ENCODE results near the gene ALS2.

The ALS2 gene

GRCh38 chr2:201794294-201794693 is 13.6 kb upstream of the ALS2 start:
- H3K36me3 ChIP-seq (ENCODE audit: control insufficient read depth in 1 of 2, insufficient read depth in 2 of 2, low read length in 2 of 2) = no peaks in the 10 kb centered on the region
- no peaks in the 10 kb centered on the region for H3K9me3 ChIP-seq (ENCODE audit: control insufficient read depth in 1 of 2, low read length in 2 of 2)
- H3K9ac ChIP-seq (ENCODE audit: low read depth in 1 of 2, low read length in 2 of 2) = no peak overlapping the region
- H3K4me1 ChIP-seq (ENCODE audit: control insufficient read depth in 1 of 2, insufficient read depth in 2 of 2, low read length in 2 of 2) = no peaks in the 10 kb centered on the region
- no peak overlapping the region for H3K4me3 ChIP-seq (ENCODE audit: low read depth in 1 of 2, low read length in 2 of 2)
- no peak overlapping the region for H3K27ac ChIP-seq (ENCODE audit: low read depth, low read length)
- H3K27me3 ChIP-seq (ENCODE audit: control insufficient read depth in 1 of 2, insufficient read depth in 2 of 2, low read length in 2 of 2) = no peaks in the 10 kb centered on the region

GRCh38 chr2:201793631-201794030 is 12.9 kb upstream of the ALS2 start:
- no peaks in the 10 kb centered on the region for H3K9me3 ChIP-seq (ENCODE audit: control insufficient read depth in 1 of 2, low read length in 2 of 2)
- no peak overlapping the region for H3K9ac ChIP-seq (ENCODE audit: low read depth in 1 of 2, low read length in 2 of 2)
- H3K36me3 ChIP-seq (ENCODE audit: control insufficient read depth in 1 of 2, insufficient read depth in 2 of 2, low read length in 2 of 2) = no peaks in the 10 kb centered on the region
- no peak overlapping the region for H3K27ac ChIP-seq (ENCODE audit: low read depth, low read length)
- no peaks in the 10 kb centered on the region for H3K4me1 ChIP-seq (ENCODE audit: control insufficient read depth in 1 of 2, insufficient read depth in 2 of 2, low read length in 2 of 2)
- H3K27me3 ChIP-seq (ENCODE audit: control insufficient read depth in 1 of 2, insufficient read depth in 2 of 2, low read length in 2 of 2) = no peaks in the 10 kb centered on the region
- no peak overlapping the region for H3K4me3 ChIP-seq (ENCODE audit: low read depth in 1 of 2, low read length in 2 of 2)

- Histone ChIP-seq H3K4me1 (ENCODE audit: control insufficient read depth in 1 of 2, insufficient read depth in 2 of 2, low read length in 2 of 2) (no peaks in the 10 kb centered on the region), H3K36me3 (ENCODE audit: control insufficient read depth in 1 of 2, insufficient read depth in 2 of 2, low read length in 2 of 2) (no peaks in the 10 kb centered on the region), H3K4me3 (ENCODE audit: low read depth in 1 of 2, low read length in 2 of 2) (no peak overlapping the region), H3K27me3 (ENCODE audit: control insufficient read depth in 1 of 2, insufficient read depth in 2 of 2, low read length in 2 of 2) (no peaks in the 10 kb centered on the region), H3K9ac (ENCODE audit: low read depth in 1 of 2, low read length in 2 of 2) (no peak overlapping the region), H3K27ac (ENCODE audit: low read depth, low read length) (no peak overlapping the region), H3K9me3 (ENCODE audit: control insufficient read depth in 1 of 2, low read length in 2 of 2) (no peaks in the 10 kb centered on the region)
Observed at GRCh38 chr2:201790989-201791388, 10.3 kb upstream of the ALS2 start.

GRCh38 chr2:201790291-201790690 is 9.6 kb upstream of the ALS2 start:
- H3K27ac ChIP-seq (ENCODE audit: low read depth, low read length) = no peak overlapping the region
- no peaks in the 10 kb centered on the region for H3K4me1 ChIP-seq (ENCODE audit: control insufficient read depth in 1 of 2, insufficient read depth in 2 of 2, low read length in 2 of 2)
- no peaks in the 10 kb centered on the region for H3K27me3 ChIP-seq (ENCODE audit: control insufficient read depth in 1 of 2, insufficient read depth in 2 of 2, low read length in 2 of 2)
- H3K4me3 ChIP-seq (ENCODE audit: low read depth in 1 of 2, low read length in 2 of 2) = no peak overlapping the region
- H3K9ac ChIP-seq (ENCODE audit: low read depth in 1 of 2, low read length in 2 of 2) = no peak overlapping the region
- H3K36me3 ChIP-seq (ENCODE audit: control insufficient read depth in 1 of 2, insufficient read depth in 2 of 2, low read length in 2 of 2) = no peaks in the 10 kb centered on the region
- no peaks in the 10 kb centered on the region for H3K9me3 ChIP-seq (ENCODE audit: control insufficient read depth in 1 of 2, low read length in 2 of 2)

GRCh38 chr2:201789395-201789794 is 8.7 kb upstream of the ALS2 start:
- H3K36me3 ChIP-seq (ENCODE audit: control insufficient read depth in 1 of 2, insufficient read depth in 2 of 2, low read length in 2 of 2) = no peaks in the 10 kb centered on the region
- H3K27me3 ChIP-seq (ENCODE audit: control insufficient read depth in 1 of 2, insufficient read depth in 2 of 2, low read length in 2 of 2) = no peaks in the 10 kb centered on the region
- H3K4me3 ChIP-seq (ENCODE audit: low read depth in 1 of 2, low read length in 2 of 2) = no peak overlapping the region
- H3K9me3 ChIP-seq (ENCODE audit: control insufficient read depth in 1 of 2, low read length in 2 of 2) = no peaks in the 10 kb centered on the region
- no peak overlapping the region for H3K27ac ChIP-seq (ENCODE audit: low read depth, low read length)
- H3K4me1 ChIP-seq (ENCODE audit: control insufficient read depth in 1 of 2, insufficient read depth in 2 of 2, low read length in 2 of 2) = no peaks in the 10 kb centered on the region
- H3K9ac ChIP-seq (ENCODE audit: low read depth in 1 of 2, low read length in 2 of 2) = no peak overlapping the region

GRCh38 chr2:201788371-201788770 is 7.6 kb upstream of the ALS2 start:
- Histone ChIP-seq H3K4me3 (ENCODE audit: low read depth in 1 of 2, low read length in 2 of 2) (no peak overlapping the region), H3K27ac (ENCODE audit: low read depth, low read length) (no peak overlapping the region), H3K9ac (ENCODE audit: low read depth in 1 of 2, low read length in 2 of 2) (no peak overlapping the region), H3K4me1 (ENCODE audit: control insufficient read depth in 1 of 2, insufficient read depth in 2 of 2, low read length in 2 of 2) (no peaks in the 10 kb centered on the region), H3K27me3 (ENCODE audit: control insufficient read depth in 1 of 2, insufficient read depth in 2 of 2, low read length in 2 of 2) (no peaks in the 10 kb centered on the region), H3K9me3 (ENCODE audit: control insufficient read depth in 1 of 2, low read length in 2 of 2) (no peaks in the 10 kb centered on the region), H3K36me3 (ENCODE audit: control insufficient read depth in 1 of 2, insufficient read depth in 2 of 2, low read length in 2 of 2) (no peaks in the 10 kb centered on the region)

GRCh38 chr2:201786471-201786870 is 5.7 kb upstream of the ALS2 start:
- no peaks in the 10 kb centered on the region for H3K9me3 ChIP-seq (ENCODE audit: control insufficient read depth in 1 of 2, low read length in 2 of 2)
- no peaks in the 10 kb centered on the region for H3K27me3 ChIP-seq (ENCODE audit: control insufficient read depth in 1 of 2, insufficient read depth in 2 of 2, low read length in 2 of 2)
- H3K27ac ChIP-seq (ENCODE audit: low read depth, low read length) = no peak overlapping the region
- H3K4me1 ChIP-seq (ENCODE audit: control insufficient read depth in 1 of 2, insufficient read depth in 2 of 2, low read length in 2 of 2) = peaks cover 5 to 6% of the 10 kb centered on the region in 2 donors
- H3K9ac ChIP-seq (ENCODE audit: low read depth in 1 of 2, low read length in 2 of 2) = no peak overlapping the region
- H3K4me3 ChIP-seq (ENCODE audit: low read depth in 1 of 2, low read length in 2 of 2) = no peak overlapping the region
- no peaks in the 10 kb centered on the region for H3K36me3 ChIP-seq (ENCODE audit: control insufficient read depth in 1 of 2, insufficient read depth in 2 of 2, low read length in 2 of 2)

GRCh38 chr2:201785135-201785534 is 4.4 kb upstream of the ALS2 start:
- no peaks in the 10 kb centered on the region for H3K9me3 ChIP-seq (ENCODE audit: control insufficient read depth in 1 of 2, low read length in 2 of 2)
- H3K9ac ChIP-seq (ENCODE audit: low read depth in 1 of 2, low read length in 2 of 2) = no peak overlapping the region

GRCh38 chr2:201784563-201784962 is 3.8 kb upstream of the ALS2 start:
- Histone ChIP-seq H3K27me3 (ENCODE audit: control insufficient read depth in 1 of 2, insufficient read depth in 2 of 2, low read length in 2 of 2) (no peaks in the 10 kb centered on the region), H3K9ac (ENCODE audit: low read depth in 1 of 2, low read length in 2 of 2) (no peak overlapping the region), H3K4me1 (ENCODE audit: control insufficient read depth in 1 of 2, insufficient read depth in 2 of 2, low read length in 2 of 2) (peaks cover 13 to 14% of the 10 kb centered on the region in 2 donors), H3K9me3 (ENCODE audit: control insufficient read depth in 1 of 2, low read length in 2 of 2) (no peaks in the 10 kb centered on the region), H3K27ac (ENCODE audit: low read depth, low read length) (no peak overlapping the region), H3K36me3 (ENCODE audit: control insufficient read depth in 1 of 2, insufficient read depth in 2 of 2, low read length in 2 of 2) (no peaks in the 10 kb centered on the region), H3K4me3 (ENCODE audit: low read depth in 1 of 2, low read length in 2 of 2) (no peak overlapping the region)

More at GRCh38 chr2:201785135-201785534, 4.4 kb upstream of the ALS2 start:
- Histone ChIP-seq H3K4me1 (ENCODE audit: control insufficient read depth in 1 of 2, insufficient read depth in 2 of 2, low read length in 2 of 2) (peaks cover 7 to 9% of the 10 kb centered on the region in 2 donors), H3K27ac (ENCODE audit: low read depth, low read length) (no peak overlapping the region), H3K4me3 (ENCODE audit: low read depth in 1 of 2, low read length in 2 of 2) (no peak overlapping the region), H3K36me3 (ENCODE audit: control insufficient read depth in 1 of 2, insufficient read depth in 2 of 2, low read length in 2 of 2) (no peaks in the 10 kb centered on the region), H3K27me3 (ENCODE audit: control insufficient read depth in 1 of 2, insufficient read depth in 2 of 2, low read length in 2 of 2) (no peaks in the 10 kb centered on the region)

- Histone ChIP-seq H3K27ac (ENCODE audit: low read depth, low read length) (peak overlapping the region; percentile 73), H3K27me3 (ENCODE audit: control insufficient read depth in 1 of 2, insufficient read depth in 2 of 2, low read length in 2 of 2) (no peaks in the 10 kb centered on the region), H3K36me3 (ENCODE audit: control insufficient read depth in 1 of 2, insufficient read depth in 2 of 2, low read length in 2 of 2) (no peaks in the 10 kb centered on the region), H3K9ac (ENCODE audit: low read depth in 1 of 2, low read length in 2 of 2) (peak overlapping the region; percentile 78 to 85), H3K4me1 (ENCODE audit: control insufficient read depth in 1 of 2, insufficient read depth in 2 of 2, low read length in 2 of 2) (peaks cover 17 to 39% of the 10 kb centered on the region in 2 donors), H3K9me3 (ENCODE audit: control insufficient read depth in 1 of 2, low read length in 2 of 2) (no peaks in the 10 kb centered on the region), H3K4me3 (ENCODE audit: low read depth in 1 of 2, low read length in 2 of 2) (peak overlapping the region; percentile 91 to 97)
Observed at GRCh38 chr2:201781557-201782051, 871 bp upstream of the ALS2 start.
